Right ventricle myocardium inferior (tissue), 1 donor: ENCODE measurements around the gene EPPIN. TPM values are rescaled to one million over a fixed set of nuclear protein-coding genes. Genes with fewer than 3 reads are reported as not detected.

ENCODE experiments used
- ATAC-seq: fragments of 200-7000 bp; cut with Tn5 transposase; one replicate; pipeline ENCODE4 v1.9.1; 2020; ENCODE audit warnings: mild to moderate bottlenecking, moderate library complexity
- DNase-seq: peaks from one replicate; pipeline ENCODE4 v3.0.0; 2021; ENCODE audit errors: missing footprints
- intact Hi-C: fragments of 100-400 bp; cut with DNase I; formaldehyde crosslinking; loops from one replicate; pipeline ENCODE4 v1.11.0; 2022
- total RNA-seq: library from RNA; stranded (reverse); fragmentation: NEBNext Ultra II Directional; extraction: Animal tissue kit (Norgen Biotek cat#: 25700); gene quantifications from one replicate; pipeline ENCODE4 v1.2.1, GENCODE V29; 2021
- donor health status: DM: no; HTN: yes; CAD: no; lungs with severe emphysema.

Gene EPPIN
- total RNA-seq, 1 donor from 2014 or later: not detected

DNA sequence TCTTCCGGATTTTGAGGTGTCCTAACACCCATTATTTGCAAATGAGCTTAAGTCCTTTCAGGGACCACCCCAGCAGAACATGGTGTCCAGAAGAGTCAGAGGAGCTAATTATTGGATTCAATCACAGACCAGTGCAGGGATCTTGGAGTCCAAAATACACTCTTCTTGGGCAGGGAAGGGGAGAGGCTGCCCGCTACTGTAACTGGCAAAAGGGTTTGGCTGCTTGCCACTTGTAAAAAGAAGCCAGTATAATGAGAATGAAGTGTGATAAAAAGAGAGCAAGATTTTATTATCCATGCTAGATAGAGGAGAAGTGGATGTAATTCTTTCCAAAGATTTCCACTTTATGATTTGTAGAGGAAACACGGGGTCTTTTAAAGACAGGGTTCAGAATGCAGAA, 51.0 kb downstream of the EPPIN start:
- intact Hi-C loops: no loop called here
- no peak for DNase-seq
- no peak for ATAC-seq

GRCh38 chr20:45495501-45495941, 51.7 kb downstream of the EPPIN start:
- no peak for DNase-seq
- intact Hi-C loops: no loop called here
- no peak for ATAC-seq

Other genes starting within 250 kb of the EPPIN start
- gene RBPJL, start 240.6 kb downstream of the EPPIN start, total RNA-seq: not detected
- not detected for gene MATN4, start 239.1 kb downstream of the EPPIN start, total RNA-seq
- 82.1 TPM for gene SDC4, start 199.0 kb downstream of the EPPIN start, total RNA-seq
- gene SYS1, start 184.2 kb downstream of the EPPIN start, total RNA-seq: 21.9 TPM
- gene TP53TG5, start 169.1 kb downstream of the EPPIN start, total RNA-seq: 0.73 TPM
- 364 TPM for gene DBNDD2, start 139.1 kb downstream of the EPPIN start, total RNA-seq
- gene PIGT, start 131.3 kb downstream of the EPPIN start, total RNA-seq: 114 TPM
- 0.95 TPM for gene WFDC2, start 77.6 kb downstream of the EPPIN start, total RNA-seq
- gene SPINT3, start 31.8 kb downstream of the EPPIN start, total RNA-seq: not detected
- gene WFDC6, start 7.9 kb downstream of the EPPIN start, total RNA-seq: not detected
- not detected for gene WFDC8, start 31.9 kb upstream of the EPPIN start, total RNA-seq
- not detected for gene WFDC10A, start 82.3 kb upstream of the EPPIN start, total RNA-seq
- gene WFDC9, start 83.9 kb upstream of the EPPIN start, total RNA-seq: not detected
- gene WFDC11, start 122.8 kb upstream of the EPPIN start, total RNA-seq: not detected
- not detected for gene WFDC13, start 154.6 kb upstream of the EPPIN start, total RNA-seq
- gene WFDC10B, start 157.6 kb upstream of the EPPIN start, total RNA-seq: not detected
- gene SPINT4, start 174.9 kb upstream of the EPPIN start, total RNA-seq: not detected
- 1.1 TPM for gene WFDC3, start 244.5 kb upstream of the EPPIN start, total RNA-seq
- 12.4 TPM for gene DNTTIP1, start 244.6 kb upstream of the EPPIN start, total RNA-seq